HuH-7 (cell line): ENCODE measurements around the gene GHDC.
"Not testable (repeated sequence)": the region's sequence is repeated elsewhere in the genome, so short reads cannot be mapped to it uniquely, and the experiment has no call there.

Experiments
- DNase-seq: peaks from one replicate; pipeline ENCODE4 v3.0.0; 2011; ENCODE audit warnings: low spot score

The GHDC gene

DNA sequence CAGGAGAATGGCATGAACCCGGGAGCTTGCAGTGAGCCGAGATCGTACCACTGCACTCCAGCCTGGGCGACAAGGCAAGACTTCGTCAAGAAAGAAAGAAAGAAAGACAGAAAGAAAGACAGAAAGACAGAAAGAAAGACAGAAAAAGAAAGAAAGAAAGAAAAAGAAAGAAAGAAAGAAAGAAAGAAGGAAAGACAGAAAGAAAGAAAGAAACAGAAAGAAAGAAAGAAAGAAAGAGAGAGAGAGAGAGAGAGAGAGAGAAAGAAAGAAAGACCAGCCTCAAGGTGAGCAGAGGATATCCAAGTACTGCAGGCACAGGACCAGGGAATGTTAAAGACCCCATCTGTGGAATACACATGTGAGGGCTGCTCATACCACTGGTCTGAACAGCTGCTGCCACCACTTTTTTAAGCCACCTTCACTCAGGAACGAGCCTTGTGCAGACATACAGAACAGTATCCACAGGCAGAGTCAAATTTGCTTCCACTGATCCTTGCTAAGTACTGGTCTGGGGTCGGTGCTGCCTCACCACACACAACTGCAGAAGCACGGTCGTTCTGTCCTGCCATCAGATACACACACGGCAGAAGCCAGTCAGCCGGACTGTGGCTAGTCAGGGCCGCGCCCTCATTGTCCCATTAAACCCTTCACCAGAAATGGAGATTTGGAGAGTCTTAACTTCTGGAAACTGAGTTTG is 47.2 kb downstream of the GHDC start:
- no peak for DNase-seq

DNA sequence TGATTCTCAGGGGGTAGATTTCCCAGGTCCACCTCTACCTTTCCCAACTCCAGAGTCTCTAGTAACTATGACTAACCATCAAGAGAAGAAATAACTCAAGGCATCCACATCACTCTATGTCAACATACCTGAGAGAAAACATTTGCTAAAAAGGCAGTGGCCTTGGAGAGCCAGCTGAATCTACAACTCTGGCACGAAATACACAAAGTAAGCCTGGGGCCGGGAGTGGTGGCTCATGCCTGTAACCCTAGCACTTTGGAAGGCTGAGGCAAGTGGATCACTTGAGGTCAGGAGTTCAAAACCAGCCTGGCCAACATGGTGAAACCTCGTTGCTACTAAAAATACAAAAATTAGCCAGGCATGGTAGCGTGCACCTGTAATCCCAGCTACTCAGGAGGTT is 51.2 kb downstream of the GHDC start:
- DNase-seq: not testable (repeated sequence)

DNA sequence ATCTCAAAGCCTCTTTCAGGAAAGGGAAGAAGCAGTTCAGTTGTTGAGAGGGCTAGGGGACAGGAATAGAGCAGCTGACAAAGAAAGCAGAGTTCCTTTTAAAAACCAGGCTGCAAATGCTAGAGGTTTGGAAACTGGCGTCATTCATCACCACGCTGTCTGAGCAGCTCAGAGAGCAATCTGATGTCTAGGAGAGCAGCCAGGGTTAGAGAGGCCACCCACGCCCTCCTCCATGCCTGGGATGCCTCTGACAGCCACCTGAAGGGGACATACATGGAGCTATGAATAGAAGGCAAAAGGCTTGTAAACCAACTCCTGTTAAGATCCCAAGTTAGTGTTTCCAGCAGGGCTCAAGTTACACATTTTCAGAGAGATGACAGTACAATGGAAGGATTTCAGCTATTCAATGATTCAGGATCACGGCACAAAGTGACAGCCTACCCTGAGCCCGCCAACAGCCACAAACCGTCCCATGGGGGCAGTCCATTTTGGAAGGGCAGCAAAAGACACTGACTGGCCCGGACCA is 51.9 kb downstream of the GHDC start:
- no peak for DNase-seq

DNA sequence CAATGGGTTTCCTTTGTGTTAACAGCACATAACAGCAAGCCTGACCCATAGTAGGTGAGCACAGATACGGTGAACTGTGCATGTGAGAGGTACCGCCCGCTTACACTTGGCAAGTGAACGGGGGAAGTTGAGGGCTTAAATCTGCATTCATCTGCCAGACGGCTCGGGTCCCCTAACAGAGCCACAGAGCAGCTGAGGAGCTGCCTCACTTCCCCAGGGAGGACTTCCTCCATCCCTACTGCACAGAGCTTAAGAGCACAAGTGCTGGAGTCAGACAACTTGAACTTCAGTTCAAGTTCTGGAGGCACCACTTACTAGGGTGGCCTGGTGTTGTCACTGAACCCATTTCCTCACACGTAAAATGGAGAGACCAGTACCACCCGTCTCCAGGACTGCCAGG is 52.9 kb downstream of the GHDC start:
- DNase-seq: no peak

DNA sequence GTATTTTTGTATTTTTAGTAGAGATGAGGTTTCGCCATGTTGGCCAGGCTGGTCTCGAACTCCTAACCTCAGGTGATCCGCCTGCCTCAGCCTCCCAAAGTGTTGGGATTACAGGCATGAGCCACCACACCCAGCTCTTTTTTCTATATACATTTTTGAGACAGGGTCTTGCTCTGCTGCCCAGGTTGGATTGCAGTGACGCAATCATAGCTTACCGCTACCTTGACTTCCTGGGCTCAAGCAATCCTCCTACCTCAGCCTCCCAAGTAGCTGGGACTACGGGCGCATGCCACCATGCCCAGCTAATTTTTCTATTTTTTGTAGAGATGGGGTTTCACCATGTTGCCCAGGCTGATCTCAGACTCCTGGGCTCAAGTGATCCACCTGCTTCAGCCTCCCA is 53.6 kb downstream of the GHDC start:
- DNase-seq: not testable (repeated sequence)
